Breast epithelium (tissue), 4 donors: Measurements from ENCODE around the gene RNF125. TPM values are rescaled to one million over a fixed set of nuclear protein-coding genes. Genes with fewer than 3 reads are reported as not detected.

ENCODE experiments used
- DNase-seq, 2 donors: peaks; one replicate each; pipeline ENCODE4 v3.0.0-alpha.2; 2019; ENCODE audit warnings: low spot score in 2 of 2
- H3K27ac ChIP-seq, 2 donors: fragments of 200-600 bp; sonication (generic) in 1 of 2; one replicate each; pipeline ENCODE4 v1.5.1; 2016 to 2019; ENCODE audit warnings: mild to moderate bottlenecking in 1 of 2
- H3K27me3 ChIP-seq, 2 donors: fragments of 200-600 bp; sonication (generic) in 1 of 2; one replicate each; pipeline versions ENCODE4 v1.5.1 to v1.6.0; 2017 to 2019; ENCODE audit warnings: control low read depth in 1 of 2, mild to moderate bottlenecking in 1 of 2
- H3K36me3 ChIP-seq: fragments of 200-600 bp; one replicate; pipeline ENCODE4 v1.5.1; 2019
- H3K4me1 ChIP-seq, 2 donors: fragments of 200-600 bp; sonication (generic); one replicate each; pipeline ENCODE4 v1.5.1; 2016 to 2019; ENCODE audit warnings: control low read depth in 1 of 2
- H3K4me3 ChIP-seq, 3 donors: fragments of 200-600 bp; sonication (generic); 1 replicate in 2 of 3; 2 replicates in 1 of 3; pipeline ENCODE4 v1.5.1; 2016 to 2019; ENCODE audit warnings: mild to moderate bottlenecking in 3 of 3, moderate library complexity in 2 of 3
- H3K9me3 ChIP-seq, 2 donors: fragments of 200-600 bp; sonication (generic) in 1 of 2; one replicate each; pipeline ENCODE4 v1.5.1; 2016 to 2019; ENCODE audit warnings: control low read depth in 1 of 2
- CTCF ChIP-seq, 3 donors: fragments of 450-650 bp; IDR thresholded peaks; one replicate each; pipeline ENCODE4 v1.5.1; 2016 to 2017; ENCODE audit warnings: antibody characterized with exemption in 3 of 3, mild to moderate bottlenecking in 3 of 3, moderate library complexity in 3 of 3
- POLR2A ChIP-seq: fragments of 450-650 bp; IDR thresholded peaks from one replicate; pipeline ENCODE4 v1.6.1; 2016; ENCODE audit warnings: antibody characterized with exemption, mild to moderate bottlenecking, moderate library complexity
- POLR2AphosphoS5 ChIP-seq, 3 donors: sonication (generic); formaldehyde crosslinking; IDR thresholded peaks; one replicate each; pipeline ENCODE4 v1.6.1; 2017; ENCODE audit warnings: antibody characterized with exemption in 3 of 3
- intact Hi-C: fragments of 100-400 bp; cut with DNase I; formaldehyde crosslinking; loops from one replicate; pipeline ENCODE4 v1.15.1; 2023; ENCODE audit warnings: low total_unique reads
- total RNA-seq, 3 donors: library from RNA; depleted of rRNA; stranded (reverse); fragments of >200 nt; gene quantifications; one replicate each; pipeline ENCODE4 v1.1.0, GENCODE V29; 2016

Gene RNF125
- total RNA-seq, 3 donors from 2014 or later = 4.5 to 9.3 (median 7.2) TPM

DNA sequence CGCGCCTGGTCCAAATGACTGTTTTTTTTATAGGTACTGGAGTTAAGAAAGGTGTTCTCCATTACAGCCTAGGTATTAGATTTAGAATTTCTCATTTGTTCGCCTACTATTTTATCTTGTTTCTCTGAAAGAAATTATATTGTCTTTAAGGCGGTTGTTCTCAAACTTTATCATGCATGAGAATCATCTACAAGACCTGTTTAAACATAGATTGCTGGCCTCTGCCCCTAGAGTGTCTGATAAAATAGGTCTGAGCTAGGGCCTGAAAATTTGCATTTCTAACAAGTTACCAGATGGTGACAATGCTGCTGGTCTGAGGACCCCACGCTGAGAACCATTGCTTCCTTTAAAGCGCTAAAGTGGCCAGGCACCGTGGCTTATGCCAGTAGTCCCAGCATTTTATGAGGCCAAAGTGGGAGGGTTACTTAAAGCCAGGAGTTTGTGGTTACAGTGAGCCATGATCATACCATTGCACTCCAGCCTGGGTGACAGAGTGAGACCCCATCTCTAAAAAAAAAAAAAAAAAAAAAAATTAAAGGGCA is 39.1 kb downstream of the RNF125 start:
- Histone ChIP-seq H3K4me3 (no peak overlapping the region), H3K4me1 (no peaks in the 10 kb centered on the region), H3K9me3 (no peaks in the 10 kb centered on the region), H3K36me3 (no peaks in the 10 kb centered on the region), H3K27me3 (no peaks in the 10 kb centered on the region), H3K27ac (no peak overlapping the region)
- TF ChIP-seq POLR2AphosphoS5 (IDR thresholded peaks at IDR 0.05) (no peak), POLR2A (no peak), CTCF (IDR thresholded peaks at IDR 0.05) (no peak)
- intact Hi-C loops = no loop called here
- DNase-seq = no peak

- no peak for DNase-seq
- H3K27ac ChIP-seq = no peak overlapping the region
- no peaks in the 10 kb centered on the region for H3K9me3 ChIP-seq
- TF ChIP-seq POLR2AphosphoS5 (IDR thresholded peaks at IDR 0.05) = no peak
- TF ChIP-seq POLR2A = no peak
- TF ChIP-seq CTCF (IDR thresholded peaks at IDR 0.05) = no peak
- no peaks in the 10 kb centered on the region for H3K36me3 ChIP-seq
- no peak overlapping the region for H3K4me3 ChIP-seq
- H3K27me3 ChIP-seq = no peaks in the 10 kb centered on the region
- intact Hi-C loops = no loop called here
- H3K4me1 ChIP-seq = no peaks in the 10 kb centered on the region
These were observed 41.4 kb downstream of the RNF125 start for GRCh38 chr18:32060026-32060425.

GRCh38 chr18:32067375-32068167 is 48.9 kb downstream of the RNF125 start:
- Histone ChIP-seq H3K9me3 (no peaks in the 10 kb centered on the region), H3K27ac (no peak overlapping the region), H3K4me1 (no peaks in the 10 kb centered on the region), H3K27me3 (no peaks in the 10 kb centered on the region), H3K4me3 (no peak overlapping the region), H3K36me3 (no peaks in the 10 kb centered on the region)
- DNase-seq = no peak
- intact Hi-C loops = no loop called here
- TF ChIP-seq CTCF (IDR thresholded peaks at IDR 0.05) (no peak), POLR2AphosphoS5 (IDR thresholded peaks at IDR 0.05) (no peak), POLR2A (no peak)

DNA sequence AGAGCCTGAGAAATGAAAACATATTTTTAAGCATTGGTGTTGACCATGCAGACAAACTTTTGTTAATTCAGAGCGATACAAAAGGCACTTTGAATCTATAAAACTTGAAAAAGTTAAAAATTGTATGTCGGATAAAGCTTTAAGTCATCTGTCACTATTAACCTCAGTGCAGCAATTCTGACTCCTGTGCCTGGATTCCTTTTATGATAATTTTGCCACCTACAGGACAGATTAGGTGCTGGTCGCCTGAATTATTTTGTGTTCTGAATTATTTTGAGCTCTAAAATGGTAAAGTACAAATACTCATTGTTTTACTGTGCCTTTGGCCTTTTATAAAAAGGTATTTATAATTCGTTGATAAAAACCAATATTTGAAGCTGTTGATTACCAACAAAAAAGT is 53.7 kb downstream of the RNF125 start:
- Histone ChIP-seq H3K4me3 (no peak overlapping the region), H3K9me3 (no peaks in the 10 kb centered on the region), H3K4me1 (no peaks in the 10 kb centered on the region), H3K27ac (no peak overlapping the region), H3K36me3 (no peaks in the 10 kb centered on the region), H3K27me3 (no peaks in the 10 kb centered on the region)
- TF ChIP-seq CTCF (IDR thresholded peaks at IDR 0.05) (peak in 1 of 3 donors; percentile 31), POLR2A (no peak), POLR2AphosphoS5 (IDR thresholded peaks at IDR 0.05) (no peak)
- intact Hi-C loops = no loop called here
- no peak for DNase-seq

- TF ChIP-seq POLR2A = no peak
- no peak for TF ChIP-seq POLR2AphosphoS5 (IDR thresholded peaks at IDR 0.05)
- no peak for TF ChIP-seq CTCF (IDR thresholded peaks at IDR 0.05)
- H3K9me3 ChIP-seq = no peaks in the 10 kb centered on the region
- H3K27me3 ChIP-seq = no peaks in the 10 kb centered on the region
- H3K4me1 ChIP-seq = no peaks in the 10 kb centered on the region
- DNase-seq = no peak
- H3K4me3 ChIP-seq = no peak overlapping the region
- no peak overlapping the region for H3K27ac ChIP-seq
- H3K36me3 ChIP-seq = no peaks in the 10 kb centered on the region
- intact Hi-C loops = no loop called here
These were observed 55.6 kb downstream of the RNF125 start for GRCh38 chr18:32074206-32074605.
